Ascending aorta (tissue), 2 donors: Measurements from ENCODE around the gene TJP3. TPM values are rescaled to one million over a fixed set of nuclear protein-coding genes. Genes with fewer than 3 reads are reported as not detected.

Source experiments
- DNase-seq, 2 donors: peaks; one replicate each; pipeline ENCODE4 v3.0.0-alpha.2; 2019; ENCODE audit warnings: low spot score in 2 of 2
- H3K27ac ChIP-seq, 2 donors: fragments of 200-600 bp; sonication (generic); one replicate each; pipeline ENCODE4 v1.5.1; 2016 to 2017; ENCODE audit warnings: mild to moderate bottlenecking in 1 of 2
- H3K27me3 ChIP-seq: fragments of 200-600 bp; sonication (generic); one replicate; pipeline ENCODE4 v1.5.1; 2017
- H3K36me3 ChIP-seq, 2 donors: fragments of 200-600 bp; sonication (generic); one replicate each; pipeline ENCODE4 v1.5.1; 2016
- H3K4me1 ChIP-seq, 2 donors: fragments of 200-600 bp; sonication (generic); one replicate each; pipeline ENCODE4 v1.5.1; 2016 to 2017; ENCODE audit warnings: mild to moderate bottlenecking in 1 of 2
- H3K4me3 ChIP-seq, 2 donors: fragments of 200-600 bp; sonication (generic); one replicate each; pipeline ENCODE4 v1.5.1; 2016 to 2017; ENCODE audit warnings: mild to moderate bottlenecking in 1 of 2
- H3K9me3 ChIP-seq, 2 donors: fragments of 200-600 bp; sonication (generic); one replicate each; pipeline ENCODE4 v1.5.1; 2016
- CTCF ChIP-seq, 3 experiments: fragments of 200-600 bp in 2 of 3; fragments of 450-650 bp in 1 of 3; sonication (generic) in 2 of 3; IDR thresholded peaks; one replicate each; pipeline ENCODE4 v1.5.1; 2016 to 2019; ENCODE audit warnings: antibody characterized with exemption in 3 of 3, mild to moderate bottlenecking in 1 of 3, moderate library complexity in 1 of 3
- intact Hi-C: fragments of 100-400 bp; cut with DNase I; formaldehyde crosslinking; loops from one replicate; pipeline ENCODE4 v1.15.1; 2023
- total RNA-seq: library from RNA; depleted of rRNA; stranded (reverse); fragments of >200 nt; gene quantifications from one replicate; pipeline ENCODE4 v1.1.0, GENCODE V29; 2016

Gene TJP3
- total RNA-seq, 1 donor from 2014 or later: 12.6 TPM

GRCh38 chr19:3725121-3725520 is 16.9 kb downstream of the TJP3 start:
- DNase-seq: no peak
- no peaks in the 10 kb centered on the region for H3K4me1 ChIP-seq
- no peaks in the 10 kb centered on the region for H3K9me3 ChIP-seq
- intact Hi-C loops: no loop called here
- H3K36me3 ChIP-seq: no peaks in the 10 kb centered on the region
- no peak overlapping the region for H3K27ac ChIP-seq
- no peak for TF ChIP-seq CTCF (IDR thresholded peaks at IDR 0.05)
- H3K27me3 ChIP-seq: peaks cover 25% of the 10 kb centered on the region
- H3K4me3 ChIP-seq: no peak overlapping the region

GRCh38 chr19:3725640-3726310 is 17.6 kb downstream of the TJP3 start:
- Histone ChIP-seq H3K9me3 (no peaks in the 10 kb centered on the region), H3K4me1 (no peaks in the 10 kb centered on the region), H3K36me3 (no peaks in the 10 kb centered on the region), H3K27ac (no peak overlapping the region), H3K4me3 (no peak overlapping the region), H3K27me3 (peaks cover 22% of the 10 kb centered on the region)
- DNase-seq: no peak
- no peak for TF ChIP-seq CTCF (IDR thresholded peaks at IDR 0.05)
- intact Hi-C loops: no loop called here

GRCh38 chr19:3730457-3730958 is 22.3 kb downstream of the TJP3 start:
- no peak overlapping the region for H3K27ac ChIP-seq
- intact Hi-C loops: no loop called here
- no peaks in the 10 kb centered on the region for H3K36me3 ChIP-seq
- no peak overlapping the region for H3K4me3 ChIP-seq
- no peak for TF ChIP-seq CTCF (IDR thresholded peaks at IDR 0.05)
- H3K4me1 ChIP-seq: no peaks in the 10 kb centered on the region
- DNase-seq: no peak
- no peaks in the 10 kb centered on the region for H3K9me3 ChIP-seq
- no peaks in the 10 kb centered on the region for H3K27me3 ChIP-seq

GRCh38 chr19:3732108-3732507 is 23.9 kb downstream of the TJP3 start:
- DNase-seq: no peak
- Histone ChIP-seq H3K36me3 (no peaks in the 10 kb centered on the region), H3K4me3 (no peak overlapping the region), H3K27me3 (no peaks in the 10 kb centered on the region), H3K9me3 (no peaks in the 10 kb centered on the region), H3K4me1 (no peaks in the 10 kb centered on the region), H3K27ac (no peak overlapping the region)
- intact Hi-C loops: no loop called here
- no peak for TF ChIP-seq CTCF (IDR thresholded peaks at IDR 0.05)

GRCh38 chr19:3733549-3734309 is 25.5 kb downstream of the TJP3 start:
- H3K4me1 ChIP-seq: no peaks in the 10 kb centered on the region
- no peak for TF ChIP-seq CTCF (IDR thresholded peaks at IDR 0.05)
- no peak overlapping the region for H3K4me3 ChIP-seq
- no peaks in the 10 kb centered on the region for H3K36me3 ChIP-seq
- no peaks in the 10 kb centered on the region for H3K9me3 ChIP-seq
- no peak overlapping the region for H3K27ac ChIP-seq
- intact Hi-C loops: no loop called here
- H3K27me3 ChIP-seq: no peaks in the 10 kb centered on the region
- no peak for DNase-seq
